H1 (cell line): Measurements from ENCODE around the gene GBGT1. TPM values are rescaled to one million over a fixed set of nuclear protein-coding genes. Genes with fewer than 3 reads are reported as not detected.

Experiments used
- BCL11A ChIP-seq, 2 experiments: IDR thresholded peaks; one replicate each; pipeline ENCODE4 v1.6.1; 2011; ENCODE audit warnings: low read depth in 2 of 2, low read length in 2 of 2, mild to moderate bottlenecking in 2 of 2
- polyA plus RNA-seq, 7 experiments: library from polyadenylated mRNA; depleted of rRNA in 3 of 7; stranded (reverse) in 5 of 7; unstranded in 2 of 7; fragments of >200 nt in 5 of 7; fragments of 200-250 nt in 2 of 7; gene quantifications; 1 replicate in 5 of 7; 2 replicates in 1 of 7; 4 replicates in 1 of 7; pipeline versions ENCODE4 v1.2.1 to v1.2.3, GENCODE V29; 2011 to 2013; ENCODE audit warnings: missing spikeins in 2 of 7, mixed read lengths in 2 of 7
- total RNA-seq: library from RNA; stranded (reverse); fragmentation: NEBNext Ultra II Directional; extraction: Animal tissue kit (Norgen Biotek cat#: 25700); gene quantifications from 2 replicates; pipeline ENCODE4 v1.2.1, GENCODE V29; 2021

Gene GBGT1
- total and polyA plus RNA-seq, 2 of the 8 experiments (the other 6 are each of a cell fraction or from before 2014, with no cell fraction given) = 7.1 to 9.7 TPM

DNA sequence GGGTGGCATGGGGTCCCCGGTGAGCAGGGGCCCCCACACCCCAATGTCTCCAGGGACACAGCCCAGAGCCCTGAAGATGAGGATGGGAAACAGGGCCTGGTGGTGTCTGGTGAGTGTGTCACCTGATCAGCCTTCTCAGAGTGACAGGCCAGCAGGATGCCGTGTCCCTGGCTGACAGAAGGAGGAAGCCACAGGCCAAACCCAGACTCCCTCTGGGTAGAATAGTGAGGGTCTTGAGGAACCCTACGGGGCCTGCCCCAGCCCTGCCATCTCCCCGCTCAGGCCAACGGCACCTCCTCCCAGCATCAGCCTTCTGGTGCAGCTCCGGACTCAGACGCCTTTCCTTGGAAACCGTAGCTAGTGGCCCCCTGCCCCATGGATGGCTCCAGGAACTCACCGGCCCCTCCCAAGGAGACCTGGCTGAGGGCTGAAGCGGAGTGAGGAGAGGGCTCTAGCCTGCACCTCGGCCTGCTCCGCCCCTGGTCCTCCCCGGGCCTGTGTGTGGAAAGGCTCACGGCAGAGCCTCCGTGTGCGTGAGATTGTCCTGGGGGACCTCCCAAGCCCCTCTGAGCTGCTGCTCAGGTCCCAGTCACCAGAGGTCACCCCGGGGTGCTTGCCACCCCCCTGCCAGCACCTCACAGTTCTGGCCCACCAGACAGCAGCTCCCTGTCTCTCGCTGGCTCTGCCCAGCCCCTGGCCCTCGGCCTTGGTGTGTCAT lies 48.7 kb downstream of the GBGT1 start (continued):
- no peak for TF ChIP-seq BCL11A (IDR thresholded peaks at IDR 0.05; ENCODE audit: low read depth in 2 of 2, low read length in 2 of 2)
